Measurements from ENCODE around the gene CETN1.

DNA sequence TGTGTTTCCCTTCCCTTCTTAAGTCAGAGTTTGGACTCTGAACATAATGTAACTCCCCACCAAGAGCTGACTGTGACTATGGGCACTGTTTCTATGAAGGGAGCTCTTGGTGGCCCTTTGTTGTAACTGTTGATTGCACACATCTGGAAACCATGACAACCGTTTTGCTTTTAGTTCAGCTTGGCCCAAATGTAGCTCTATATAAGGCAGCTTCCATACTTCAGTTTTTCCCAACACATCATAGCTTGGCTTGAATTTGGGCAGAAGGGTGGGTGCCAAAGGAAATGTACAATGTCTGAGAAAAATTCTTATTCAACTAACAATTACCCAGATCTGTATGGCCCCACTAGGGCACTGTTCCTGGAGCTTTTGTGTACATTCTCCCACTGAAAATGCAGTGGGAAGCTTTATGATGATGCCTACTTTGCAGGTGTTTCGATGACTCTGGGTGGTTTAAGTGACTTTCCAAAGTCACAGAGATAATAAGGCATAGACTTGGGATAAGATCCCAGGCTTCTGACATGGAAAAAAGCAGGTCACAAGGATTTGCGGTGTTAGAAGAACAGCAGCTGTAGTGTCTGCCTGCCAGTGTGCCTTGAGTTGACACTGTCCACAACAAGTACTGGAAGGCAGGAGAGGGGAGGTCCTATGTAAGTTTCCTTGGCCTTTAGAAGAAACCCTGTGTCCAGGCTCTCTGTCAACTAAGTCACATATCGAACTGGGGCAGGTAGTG is 2.4 kb upstream of the CETN1 start:
- TF ChIP-seq CTCF (IDR thresholded peaks at IDR 0.05; ENCODE audit: low read depth, low read length) = no peak
- TF ChIP-seq EZH2phosphoT487 (IDR thresholded peaks at IDR 0.05; ENCODE audit: low read depth) = no peak
